Activated CD8-positive, alpha-beta memory T cell treated with anti-CD3 and anti-CD28 coated beads, Interleukin-2, amount 10 ng/mL, durations not matched to agents 7 days and 5 days (primary cell): ENCODE results near the gene CENPF. TPM values are rescaled to one million over a fixed set of nuclear protein-coding genes. Genes with fewer than 3 reads are reported as not detected.

ENCODE experiments used
- ATAC-seq: fragments of 150-1000 bp; cut with Tn5 transposase; one replicate; pipeline ENCODE4 v1.10.0; 2021; ENCODE audit warnings: moderate library complexity
- CTCF ChIA-PET: fragments of 350-600 bp; sonication (Branson Sonifier 250); formaldehyde crosslinking; loops from one replicate; lab custom pipeline; 2021; ENCODE audit warnings: antibody characterized with exemption; lab: Charles Lee
- DNase-seq: peaks from one replicate; pipeline ENCODE4 v3.0.0-alpha.2; 2020
- H3K27ac Mint-ChIP-seq: one replicate; pipeline ENCODE4 v1.8.0; 2021; ENCODE audit warnings: mild to moderate bottlenecking, mixed read lengths
- H3K27me3 Mint-ChIP-seq: one replicate; pipeline ENCODE4 v1.8.0; 2021; ENCODE audit warnings: mixed read lengths
- H3K36me3 Mint-ChIP-seq: one replicate; pipeline ENCODE4 v1.8.0; 2021; ENCODE audit warnings: mild to moderate bottlenecking, mixed read lengths
- H3K4me1 Mint-ChIP-seq: one replicate; pipeline ENCODE4 v1.8.0; 2021; ENCODE audit warnings: mixed read lengths
- H3K4me3 Mint-ChIP-seq: one replicate; pipeline ENCODE4 v1.8.0; 2021; ENCODE audit warnings: mild to moderate bottlenecking, moderate library complexity, mixed read lengths
- H3K9me3 Mint-ChIP-seq: one replicate; pipeline ENCODE4 v1.8.0; 2022; ENCODE audit warnings: low read depth, mixed read lengths
- total RNA-seq, 2 experiments: library from RNA; stranded (reverse); gene quantifications; one replicate each; pipeline ENCODE4 v1.2.3, GENCODE V29; 2021

The CENPF gene
- total RNA-seq, 2 experiments from 2014 or later = 150 to 158 TPM

- no peaks in the 10 kb centered on the region for H3K27me3 Mint-ChIP-seq
- CTCF ChIA-PET = no interaction called here
- no peak overlapping the region for H3K4me3 Mint-ChIP-seq
- DNase-seq (no peak), ATAC-seq (no peak)
- no peaks in the 10 kb centered on the region for H3K4me1 Mint-ChIP-seq
- no peak overlapping the region for H3K27ac Mint-ChIP-seq
- no peaks in the 10 kb centered on the region for H3K36me3 Mint-ChIP-seq
- H3K9me3 Mint-ChIP-seq = no peaks in the 10 kb centered on the region
These were observed 82.9 kb downstream of the CENPF start for GRCh38 chr1:214685906-214686305.

DNA sequence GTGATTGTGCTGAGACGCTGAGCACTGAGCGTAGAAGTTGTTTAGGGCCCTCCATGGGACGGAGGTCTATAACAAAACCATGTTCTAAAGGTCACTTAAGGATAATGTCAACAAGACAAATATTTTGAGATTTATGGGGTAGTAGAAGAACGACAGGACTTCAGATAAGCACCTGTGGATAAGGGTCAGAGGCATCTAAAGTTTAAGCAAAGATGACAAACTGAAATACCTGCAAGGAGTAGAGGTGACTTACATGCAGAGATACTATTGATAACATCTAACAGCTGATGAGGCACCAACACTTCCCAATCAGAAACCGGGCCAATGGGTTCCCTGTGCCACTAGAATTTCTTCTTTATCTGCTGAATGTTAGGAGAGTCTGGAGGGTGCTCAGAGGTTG, 83.5 kb downstream of the CENPF start:
- H3K4me1 Mint-ChIP-seq = no peaks in the 10 kb centered on the region
- no peaks in the 10 kb centered on the region for H3K9me3 Mint-ChIP-seq
- peaks cover 1% of the 10 kb centered on the region for H3K27me3 Mint-ChIP-seq
- no peaks in the 10 kb centered on the region for H3K36me3 Mint-ChIP-seq
- DNase-seq (no peak), ATAC-seq (no peak)
- H3K27ac Mint-ChIP-seq = no peak overlapping the region
- CTCF ChIA-PET = no interaction called here
- no peak overlapping the region for H3K4me3 Mint-ChIP-seq

DNA sequence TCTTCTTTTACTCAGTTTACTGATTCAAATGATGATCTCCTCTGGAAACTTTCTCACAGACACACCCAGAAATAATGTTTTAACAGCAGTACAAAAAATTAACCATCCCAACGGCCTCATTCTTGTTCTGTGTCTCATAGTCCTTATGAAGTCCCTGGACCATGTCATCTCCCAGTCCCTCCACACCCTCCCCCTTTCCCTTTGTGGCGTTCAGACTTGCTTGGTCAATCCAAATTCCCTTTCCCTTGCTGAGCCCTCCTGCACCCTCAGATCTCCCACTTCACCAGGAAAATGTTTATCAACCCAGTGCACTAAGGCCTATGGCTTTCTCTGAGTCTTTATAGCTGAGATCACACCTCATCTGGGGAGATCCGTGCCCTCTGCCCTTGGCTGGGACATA, 85.9 kb downstream of the CENPF start:
- no peak for DNase-seq
- H3K27ac Mint-ChIP-seq = no peak overlapping the region
- H3K9me3 Mint-ChIP-seq = no peaks in the 10 kb centered on the region
- H3K4me1 Mint-ChIP-seq = no peaks in the 10 kb centered on the region
- no peak overlapping the region for H3K4me3 Mint-ChIP-seq
- no peak for ATAC-seq
- CTCF ChIA-PET = no interaction called here
- peaks cover 2% of the 10 kb centered on the region for H3K27me3 Mint-ChIP-seq
- H3K36me3 Mint-ChIP-seq = no peaks in the 10 kb centered on the region

DNA sequence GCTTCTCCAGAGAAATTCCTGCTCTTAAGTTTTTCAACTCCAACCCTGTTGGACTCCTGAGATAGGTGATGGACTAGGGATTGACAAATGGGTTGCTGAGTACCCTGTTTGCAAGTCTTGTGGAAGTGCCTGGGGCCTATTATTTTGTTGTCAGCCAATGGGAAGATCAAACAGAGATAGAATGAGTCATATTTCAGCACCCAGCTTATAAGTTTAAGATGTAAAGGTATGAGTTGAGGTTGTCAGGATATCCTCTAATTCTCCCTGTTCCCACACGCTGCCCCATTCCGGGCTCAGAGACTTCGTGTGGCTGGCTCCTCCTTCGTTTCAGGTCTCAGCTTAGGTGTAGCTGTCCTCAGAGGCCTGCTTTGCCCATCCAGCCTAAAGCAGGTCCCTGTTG, 91.8 kb downstream of the CENPF start:
- Mint-ChIP-seq H3K27me3 (peaks cover 2% of the 10 kb centered on the region), H3K4me3 (no peak overlapping the region), H3K9me3 (no peaks in the 10 kb centered on the region), H3K4me1 (no peaks in the 10 kb centered on the region), H3K36me3 (no peaks in the 10 kb centered on the region), H3K27ac (no peak overlapping the region)
- CTCF ChIA-PET = no interaction called here
- ATAC-seq = no peak
- no peak for DNase-seq

GRCh38 chr1:214698559-214698958, 95.6 kb downstream of the CENPF start:
- Mint-ChIP-seq H3K36me3 (no peaks in the 10 kb centered on the region), H3K4me3 (no peak overlapping the region), H3K9me3 (no peaks in the 10 kb centered on the region), H3K27me3 (no peaks in the 10 kb centered on the region), H3K27ac (no peak overlapping the region), H3K4me1 (no peaks in the 10 kb centered on the region)
- CTCF ChIA-PET = no interaction called here
- no peak for DNase-seq
- ATAC-seq = no peak

- H3K4me3 Mint-ChIP-seq = no peak overlapping the region
- ATAC-seq (no peak), DNase-seq (no peak)
- peaks cover 2% of the 10 kb centered on the region for H3K9me3 Mint-ChIP-seq
- H3K27ac Mint-ChIP-seq = no peak overlapping the region
- H3K36me3 Mint-ChIP-seq = no peaks in the 10 kb centered on the region
- no peaks in the 10 kb centered on the region for H3K4me1 Mint-ChIP-seq
- CTCF ChIA-PET = no interaction called here
- H3K27me3 Mint-ChIP-seq = no peaks in the 10 kb centered on the region
These were observed 97.4 kb downstream of the CENPF start for GRCh38 chr1:214700437-214700836.

DNA sequence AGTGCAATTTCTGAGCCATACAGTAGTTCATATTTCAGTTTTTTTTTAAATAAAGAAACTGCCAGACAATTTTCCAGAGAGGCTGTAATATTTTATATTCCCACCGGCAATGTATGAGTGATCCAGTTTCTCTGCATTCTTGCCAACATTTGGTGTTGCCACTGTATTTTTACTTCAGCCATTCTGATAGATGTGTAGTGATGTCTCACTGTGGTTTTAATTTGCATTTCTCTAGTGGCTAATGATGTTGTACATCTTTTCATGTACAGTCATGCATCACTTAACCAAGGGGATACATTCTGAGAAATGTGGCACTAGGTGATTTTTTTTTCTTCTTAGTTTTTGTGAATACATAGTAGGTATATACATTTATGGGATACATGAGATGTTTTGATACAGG, 99.6 kb downstream of the CENPF start:
- Mint-ChIP-seq H3K4me1 (no peaks in the 10 kb centered on the region), H3K4me3 (no peak overlapping the region), H3K36me3 (no peaks in the 10 kb centered on the region), H3K9me3 (peaks cover 5% of the 10 kb centered on the region), H3K27ac (no peak overlapping the region), H3K27me3 (no peaks in the 10 kb centered on the region)
- CTCF ChIA-PET = no interaction called here
- DNase-seq (no peak), ATAC-seq (no peak)

GRCh38 chr1:214707306-214708087, 104.5 kb downstream of the CENPF start:
- Mint-ChIP-seq H3K4me1 (no peaks in the 10 kb centered on the region), H3K36me3 (no peaks in the 10 kb centered on the region), H3K4me3 (no peak overlapping the region), H3K9me3 (peaks cover 5% of the 10 kb centered on the region), H3K27me3 (no peaks in the 10 kb centered on the region), H3K27ac (no peak overlapping the region)
- DNase-seq (no peak), ATAC-seq (no peak)
- CTCF ChIA-PET = no interaction called here

DNA sequence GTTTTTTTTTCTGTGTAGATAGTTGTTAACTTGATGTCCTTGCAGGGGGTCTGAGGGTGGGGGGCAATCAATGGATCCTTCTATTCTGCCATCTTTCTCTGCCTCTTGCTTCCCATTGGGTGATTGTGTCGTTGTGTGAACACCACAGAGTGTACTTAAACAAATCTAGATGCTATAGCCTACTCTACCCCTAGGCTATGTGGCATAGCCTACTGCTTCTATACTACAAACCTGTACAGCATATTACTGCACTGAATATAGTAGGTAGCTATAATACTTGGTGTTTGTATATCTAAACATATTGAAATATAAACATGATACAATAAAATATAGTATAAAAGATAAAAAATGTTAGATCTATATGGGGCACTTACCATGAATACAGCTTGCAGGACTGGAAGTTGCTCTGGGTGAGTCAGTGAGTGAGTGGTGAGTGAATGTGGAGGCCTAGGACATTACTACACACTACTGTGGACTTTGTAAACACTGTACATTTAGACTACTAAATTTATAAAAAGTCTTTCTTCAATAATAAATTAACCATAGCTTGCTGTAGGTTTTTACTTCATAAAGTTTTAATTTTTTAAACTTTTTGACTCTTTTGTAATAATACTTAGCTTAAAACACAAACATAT, 105.4 kb downstream of the CENPF start:
- ATAC-seq (no peak), DNase-seq (no peak)
- H3K36me3 Mint-ChIP-seq = no peaks in the 10 kb centered on the region
- no peak overlapping the region for H3K27ac Mint-ChIP-seq
- H3K4me3 Mint-ChIP-seq = no peak overlapping the region
- CTCF ChIA-PET = no interaction called here
- H3K4me1 Mint-ChIP-seq = no peaks in the 10 kb centered on the region
- H3K27me3 Mint-ChIP-seq = no peaks in the 10 kb centered on the region
- peaks cover 5% of the 10 kb centered on the region for H3K9me3 Mint-ChIP-seq

DNA sequence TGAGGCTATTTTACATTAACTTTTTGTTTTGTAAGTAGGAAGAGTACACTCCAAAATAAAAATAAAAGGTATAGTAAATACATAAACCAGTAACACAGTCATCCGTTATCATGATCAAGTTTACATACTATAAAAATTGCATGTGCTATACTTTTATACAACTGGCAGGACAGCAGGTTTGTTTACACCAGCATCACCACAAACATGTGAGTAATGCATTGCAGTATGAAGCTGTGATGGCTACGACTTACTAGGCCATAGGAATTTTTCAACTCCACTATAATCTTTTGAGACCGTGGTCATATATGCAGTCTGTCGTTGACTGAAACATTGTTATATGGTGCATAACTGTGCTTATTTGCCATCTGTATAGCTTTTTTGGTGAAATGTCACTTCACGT, 106.2 kb downstream of the CENPF start:
- CTCF ChIA-PET = no interaction called here
- Mint-ChIP-seq H3K27ac (no peak overlapping the region), H3K36me3 (no peaks in the 10 kb centered on the region), H3K27me3 (no peaks in the 10 kb centered on the region), H3K9me3 (peaks cover 5% of the 10 kb centered on the region), H3K4me3 (no peak overlapping the region), H3K4me1 (no peaks in the 10 kb centered on the region)
- no peak for ATAC-seq
- no peak for DNase-seq

- Mint-ChIP-seq H3K9me3 (no peaks in the 10 kb centered on the region), H3K27me3 (no peaks in the 10 kb centered on the region), H3K27ac (no peak overlapping the region), H3K36me3 (no peaks in the 10 kb centered on the region), H3K4me1 (no peaks in the 10 kb centered on the region), H3K4me3 (no peak overlapping the region)
- no peak for ATAC-seq
- CTCF ChIA-PET = no interaction called here
- DNase-seq = no peak
These were observed 109.7 kb downstream of the CENPF start for GRCh38 chr1:214712737-214713136.

Other genes with a start within 250 kb of the CENPF start
- 1 to 10 TPM in 1 of 2 experiments, under 1 TPM in 1; 0.32 to 1.1 TPM for gene PTPN14, start 51.6 kb upstream of the CENPF start, total RNA-seq